Activated T-cell treated with anti-CD3 and anti-CD28 coated beads for 24 hours (primary cell): ENCODE measurements around the gene SPG7.

Source experiments
- DNase-seq: peaks from one replicate; pipeline ENCODE4 v3.0.0-alpha.2; 2020; ENCODE audit warnings: low read depth

Gene SPG7

DNA sequence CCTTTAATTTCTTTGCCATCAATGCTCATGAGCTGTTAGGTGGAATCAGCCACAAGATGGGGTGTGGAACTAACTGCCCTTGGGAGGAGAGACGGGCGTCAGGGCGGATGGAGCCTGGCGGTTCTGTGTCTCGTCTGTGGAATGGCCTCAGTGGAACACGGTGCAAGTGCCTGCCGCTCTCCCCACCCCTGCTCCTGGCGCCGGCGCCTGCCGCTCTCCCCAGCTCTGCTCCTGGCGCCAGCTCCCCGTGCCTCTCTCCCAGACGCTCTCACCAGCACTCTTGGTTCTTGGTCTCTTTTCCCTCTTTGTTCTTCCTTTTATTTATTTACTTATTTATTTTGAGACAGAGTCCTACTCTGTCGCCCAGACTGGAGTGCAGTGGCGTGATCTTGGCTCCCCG, 39.1 kb downstream of the SPG7 start:
- no peak for DNase-seq

DNA sequence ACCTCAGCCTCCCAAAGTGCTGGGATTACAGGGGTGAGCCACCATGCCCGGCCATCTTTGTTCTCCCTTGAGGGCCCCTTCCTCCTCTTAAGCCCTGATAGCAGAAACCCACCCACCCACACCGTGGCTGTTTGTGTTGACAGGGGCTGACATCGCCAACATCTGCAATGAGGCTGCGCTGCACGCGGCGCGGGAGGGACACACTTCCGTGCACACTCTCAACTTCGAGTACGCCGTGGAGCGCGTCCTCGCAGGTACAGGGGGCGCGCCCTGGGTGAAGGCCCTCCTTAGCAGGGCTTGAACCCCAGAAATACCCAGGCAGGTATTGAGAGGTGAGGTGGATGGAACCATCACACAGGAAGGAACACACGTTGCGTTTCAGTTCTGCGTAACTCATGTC, 39.7 kb downstream of the SPG7 start:
- no peak for DNase-seq

DNA sequence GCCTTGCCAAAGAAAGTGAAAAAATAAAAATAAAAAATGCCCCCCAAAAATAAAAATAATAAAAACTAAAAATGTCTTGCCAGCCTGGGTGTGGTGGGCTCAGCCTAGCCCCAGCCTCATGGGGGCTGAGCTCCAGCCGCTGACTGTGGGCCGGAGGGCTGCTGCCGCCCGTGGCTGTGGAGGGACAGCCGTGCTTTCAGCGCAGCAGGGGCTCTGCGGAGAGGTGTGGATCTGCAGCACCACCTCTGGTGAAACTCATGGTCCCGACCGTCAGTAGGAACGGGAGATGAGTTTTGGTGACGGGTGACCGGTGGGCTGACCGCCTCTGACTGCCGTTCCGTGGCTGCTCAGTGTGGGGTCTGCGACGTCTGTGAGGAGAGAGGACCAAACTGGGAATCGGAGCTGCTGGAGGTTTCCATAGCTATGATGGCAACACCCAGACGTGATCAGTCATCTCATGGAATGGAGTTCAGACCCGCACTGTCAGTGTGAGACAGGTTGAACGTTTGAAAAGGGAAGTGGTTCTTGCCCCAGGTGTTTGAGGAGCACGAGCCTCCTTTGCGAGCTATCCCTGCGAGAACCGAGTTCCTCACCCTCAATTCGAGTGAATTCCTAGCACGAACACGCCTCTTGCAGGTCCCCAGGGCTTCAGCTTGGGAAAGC, 40.3 kb downstream of the SPG7 start:
- no peak for DNase-seq

DNA sequence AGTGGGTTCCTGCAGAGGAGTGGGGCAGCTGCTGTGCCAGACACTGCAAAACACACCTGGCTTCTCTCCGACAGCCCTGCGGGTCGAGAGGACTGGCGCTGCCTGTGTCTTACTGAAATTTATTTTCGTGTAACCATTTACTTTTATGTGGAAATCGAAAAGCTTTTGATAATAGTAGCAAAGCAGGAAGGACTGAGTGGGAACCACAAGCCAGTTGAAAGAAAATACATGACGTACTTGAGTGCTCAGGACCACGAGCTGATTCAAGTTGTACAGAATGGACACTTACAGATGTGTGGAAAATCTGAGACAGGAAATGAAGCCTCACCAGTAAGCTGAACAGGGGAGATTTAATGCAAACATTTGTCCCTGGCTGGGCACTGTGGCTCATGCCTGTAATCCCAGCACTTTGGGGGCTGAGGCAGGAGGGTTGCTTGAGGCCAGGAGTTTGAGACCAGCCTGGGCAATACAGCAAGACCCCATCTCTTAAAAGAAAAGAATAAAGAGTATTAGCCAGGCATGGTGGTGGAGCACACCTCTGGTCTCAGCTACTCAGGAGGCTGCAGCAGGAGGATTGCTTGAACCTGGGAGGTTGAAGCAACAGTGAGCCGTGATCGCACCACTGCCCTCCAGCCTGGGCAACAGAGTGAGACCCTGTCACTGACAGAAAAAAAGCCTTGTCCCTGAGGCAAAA, 41.0 kb downstream of the SPG7 start:
- DNase-seq = no peak

DNA sequence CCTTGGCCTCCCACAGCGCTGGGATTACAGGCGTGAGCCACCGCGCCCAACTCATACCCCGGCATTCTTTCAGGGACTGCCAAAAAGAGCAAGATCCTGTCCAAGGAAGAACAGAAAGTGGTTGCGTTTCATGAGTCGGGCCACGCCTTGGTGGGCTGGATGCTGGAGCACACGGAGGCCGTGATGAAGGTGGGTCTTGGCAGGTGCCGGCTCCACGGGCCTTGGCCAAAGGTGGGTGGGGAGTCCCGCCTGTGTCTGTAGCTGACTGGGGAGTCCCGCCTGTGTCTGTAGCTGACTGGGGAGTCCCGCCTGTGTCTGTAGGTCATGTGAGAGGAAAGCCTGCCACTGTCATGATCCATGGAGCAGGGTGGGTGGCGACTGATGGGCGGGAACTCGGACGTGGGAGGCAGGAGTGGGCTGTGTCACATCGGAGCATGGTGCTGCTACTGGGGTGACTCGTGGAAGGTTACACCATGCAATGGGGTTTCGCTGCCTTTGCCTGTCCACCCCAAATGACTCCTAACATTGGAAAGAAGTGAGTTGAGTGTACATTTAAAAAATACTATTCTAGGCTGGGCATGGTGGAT, 42.3 kb downstream of the SPG7 start:
- no peak for DNase-seq

DNA sequence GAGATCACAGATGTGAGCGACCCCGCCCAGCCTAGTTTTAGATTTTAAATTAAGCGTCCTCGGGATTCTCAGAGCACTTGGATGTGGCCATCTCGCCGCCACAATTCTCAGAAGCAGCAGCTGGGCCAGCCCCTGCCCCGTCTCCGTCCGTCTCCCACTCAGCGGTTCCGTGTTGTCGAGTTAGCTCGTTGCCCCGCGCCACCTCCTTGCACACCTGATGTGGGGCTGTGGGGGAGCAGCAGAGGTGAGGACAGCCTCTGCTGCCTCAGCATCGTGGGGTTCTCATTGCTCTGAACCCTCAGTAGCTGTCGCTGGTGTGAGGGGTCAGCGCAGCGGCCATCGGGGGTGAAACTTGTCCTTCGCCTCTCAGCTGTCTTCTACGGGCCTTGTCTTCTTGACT, 44.1 kb downstream of the SPG7 start:
- no peak for DNase-seq

DNA sequence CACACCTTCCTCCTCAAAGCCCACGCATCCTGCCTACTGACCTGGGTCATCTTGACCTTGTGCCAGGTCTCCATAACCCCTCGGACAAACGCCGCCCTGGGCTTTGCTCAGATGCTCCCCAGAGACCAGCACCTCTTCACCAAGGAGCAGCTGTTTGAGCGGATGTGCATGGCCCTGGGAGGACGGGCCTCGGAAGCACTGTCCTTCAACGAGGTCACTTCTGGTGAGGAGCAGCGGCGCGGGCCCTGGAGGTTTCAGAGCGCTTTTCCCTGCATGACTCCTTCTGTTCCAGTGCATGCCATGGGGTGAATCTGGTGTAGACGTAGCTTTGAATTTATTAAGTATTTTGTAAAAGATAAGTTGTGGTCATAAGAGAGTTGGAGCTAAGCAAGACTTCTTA, 44.7 kb downstream of the SPG7 start:
- no peak for DNase-seq

DNA sequence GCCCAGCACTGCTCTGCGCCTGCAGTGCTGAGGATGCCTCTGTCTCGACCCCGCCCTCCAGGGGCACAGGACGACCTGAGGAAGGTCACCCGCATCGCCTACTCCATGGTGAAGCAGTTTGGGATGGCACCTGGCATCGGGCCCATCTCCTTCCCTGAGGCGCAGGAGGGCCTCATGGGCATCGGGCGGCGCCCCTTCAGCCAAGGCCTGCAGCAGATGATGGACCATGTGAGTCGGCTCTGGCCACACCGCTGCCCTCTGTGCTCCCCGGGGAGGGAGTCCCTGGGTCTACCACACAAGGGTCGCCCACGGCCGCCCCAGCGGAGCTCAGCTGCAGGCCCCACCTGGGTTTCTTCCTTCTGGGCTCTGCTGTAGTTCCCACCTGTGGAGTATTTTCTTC, 45.5 kb downstream of the SPG7 start:
- DNase-seq = no peak

DNA sequence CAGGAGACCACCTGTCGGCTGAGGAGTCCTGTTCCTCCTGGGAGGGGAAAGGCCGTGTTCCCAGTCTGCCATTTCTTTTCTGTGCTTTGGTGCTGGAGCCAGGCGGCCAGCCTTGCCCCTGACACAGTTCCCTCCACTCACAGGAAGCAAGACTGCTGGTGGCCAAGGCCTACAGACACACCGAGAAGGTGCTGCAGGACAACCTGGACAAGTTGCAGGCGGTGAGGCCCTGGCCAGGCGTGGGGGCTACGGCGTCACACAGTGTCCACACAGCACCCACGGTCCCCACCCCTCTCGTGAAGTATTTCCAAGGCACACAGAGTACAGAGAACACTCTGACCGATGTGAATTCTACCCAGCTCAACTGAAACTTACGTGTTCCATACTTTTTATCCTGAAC, 46.1 kb downstream of the SPG7 start:
- no peak for DNase-seq

DNA sequence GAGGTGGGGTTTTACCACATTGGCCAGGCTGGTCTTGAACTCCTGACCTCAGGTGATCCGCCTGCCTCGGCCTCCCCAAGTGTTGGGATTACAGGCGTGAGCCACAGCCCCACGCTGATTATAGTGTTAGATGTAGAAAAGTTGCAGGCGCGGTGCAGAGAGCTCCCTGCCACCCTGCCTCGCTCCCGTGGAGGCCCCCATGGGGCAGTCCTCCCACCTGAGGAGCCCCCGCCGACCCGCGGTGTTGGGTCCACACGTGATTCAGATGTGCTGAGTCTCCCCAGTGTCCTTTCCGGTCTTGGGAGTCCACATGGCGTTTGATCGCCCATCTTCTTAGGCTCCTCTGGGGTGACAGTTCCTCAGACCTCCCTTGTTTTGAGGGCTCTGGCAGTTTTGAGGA, 47.1 kb downstream of the SPG7 start:
- DNase-seq = no peak

DNA sequence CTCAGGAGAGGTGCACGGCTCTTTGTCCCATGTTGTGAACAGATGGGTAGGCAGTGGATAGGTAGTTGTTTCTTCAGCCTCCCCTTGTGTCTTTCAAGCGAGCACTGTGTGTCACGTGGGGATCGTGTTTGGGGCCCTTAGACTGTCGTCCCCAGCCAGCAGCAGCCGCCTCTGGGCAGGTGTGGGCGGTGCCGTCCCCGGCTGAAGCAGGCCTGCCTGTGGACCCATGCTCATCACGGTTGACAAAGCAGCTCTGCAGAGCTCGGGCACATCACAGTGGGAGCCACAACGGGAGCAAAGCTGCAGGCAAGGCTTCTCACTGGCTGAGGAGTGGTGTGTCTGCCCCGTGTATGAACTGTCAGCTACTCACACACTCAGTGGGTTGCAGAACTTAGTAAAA, 47.6 kb downstream of the SPG7 start:
- DNase-seq = no peak

DNA sequence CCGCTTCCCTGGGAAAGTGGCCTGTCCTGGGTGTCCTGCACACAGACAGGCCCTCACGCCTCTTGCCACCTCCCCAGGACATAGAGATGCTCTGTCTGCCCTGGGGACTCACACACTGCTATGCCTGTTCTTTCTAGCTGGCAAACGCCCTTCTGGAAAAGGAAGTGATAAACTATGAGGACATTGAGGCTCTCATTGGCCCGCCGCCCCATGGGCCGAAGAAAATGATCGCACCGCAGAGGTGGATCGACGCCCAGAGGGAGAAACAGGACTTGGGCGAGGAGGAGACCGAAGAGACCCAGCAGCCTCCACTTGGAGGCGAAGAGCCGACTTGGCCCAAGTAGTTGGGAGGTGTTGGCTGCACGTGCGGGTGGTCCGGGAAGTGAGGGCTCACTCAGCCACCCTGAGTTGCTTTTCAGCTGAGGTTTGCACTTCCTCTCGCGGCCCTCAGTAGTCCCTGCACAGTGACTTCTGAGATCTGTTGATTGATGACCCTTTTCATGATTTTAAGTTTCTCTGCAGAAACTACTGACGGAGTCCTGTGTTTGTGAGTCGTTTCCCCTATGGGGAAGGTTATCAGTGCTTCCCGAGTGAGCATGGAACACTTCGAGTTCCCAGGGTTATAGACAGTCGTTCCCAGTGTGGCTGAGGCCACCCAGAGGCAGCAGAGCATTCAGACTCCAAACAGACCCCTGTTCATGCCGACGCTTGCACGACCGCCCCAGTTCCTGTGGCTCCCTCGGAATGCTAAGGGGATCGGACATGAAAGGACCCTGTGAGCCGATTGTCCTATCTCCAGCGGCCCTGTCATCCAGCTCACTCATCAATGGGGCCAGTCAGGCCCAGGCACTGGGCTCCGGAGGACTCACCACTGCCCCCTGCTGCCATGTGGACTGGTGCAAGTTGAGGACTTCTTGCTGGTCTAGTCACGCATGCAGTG, 48.8 kb downstream of the SPG7 start:
- DNase-seq = peak; percentile 76

DNA sequence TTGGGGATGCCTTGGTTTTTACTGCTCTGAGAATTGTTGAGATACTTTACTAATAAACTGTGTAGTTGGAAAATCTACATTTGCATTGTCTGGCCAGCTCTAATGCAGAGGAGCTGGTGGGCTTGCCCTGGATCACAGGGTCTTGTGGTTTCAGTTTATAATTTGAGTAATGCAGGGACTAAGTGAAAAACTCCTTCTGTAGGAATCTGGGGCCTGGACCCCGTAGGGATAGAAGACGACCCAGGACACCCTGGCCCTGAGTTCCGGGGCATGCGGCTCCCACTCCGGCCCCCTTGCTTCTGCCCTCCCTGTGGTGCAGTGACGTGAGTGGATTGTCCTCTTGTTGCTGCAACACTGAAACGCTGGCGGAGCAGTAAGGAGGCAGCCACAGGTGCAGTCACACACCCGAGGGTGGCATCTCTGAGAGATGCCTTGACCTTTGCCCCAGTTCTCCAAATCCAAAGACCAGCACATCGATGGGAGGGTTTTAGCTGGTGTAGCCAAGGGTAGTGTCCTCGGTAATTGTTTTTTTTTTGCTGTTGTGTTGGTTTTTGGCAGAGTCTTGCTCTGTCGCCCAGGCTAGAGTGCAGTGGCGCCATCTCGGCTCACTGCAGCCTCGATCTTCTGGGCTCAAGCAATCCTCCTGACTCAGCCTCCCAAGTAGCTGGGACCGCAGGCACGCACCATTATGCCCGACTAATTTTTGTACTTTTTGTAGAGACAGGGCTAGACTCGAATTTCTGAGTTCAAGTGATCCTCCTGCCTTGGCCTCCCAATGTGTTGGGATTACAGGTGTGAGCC, 49.7 kb downstream of the SPG7 start:
- DNase-seq = no peak

DNA sequence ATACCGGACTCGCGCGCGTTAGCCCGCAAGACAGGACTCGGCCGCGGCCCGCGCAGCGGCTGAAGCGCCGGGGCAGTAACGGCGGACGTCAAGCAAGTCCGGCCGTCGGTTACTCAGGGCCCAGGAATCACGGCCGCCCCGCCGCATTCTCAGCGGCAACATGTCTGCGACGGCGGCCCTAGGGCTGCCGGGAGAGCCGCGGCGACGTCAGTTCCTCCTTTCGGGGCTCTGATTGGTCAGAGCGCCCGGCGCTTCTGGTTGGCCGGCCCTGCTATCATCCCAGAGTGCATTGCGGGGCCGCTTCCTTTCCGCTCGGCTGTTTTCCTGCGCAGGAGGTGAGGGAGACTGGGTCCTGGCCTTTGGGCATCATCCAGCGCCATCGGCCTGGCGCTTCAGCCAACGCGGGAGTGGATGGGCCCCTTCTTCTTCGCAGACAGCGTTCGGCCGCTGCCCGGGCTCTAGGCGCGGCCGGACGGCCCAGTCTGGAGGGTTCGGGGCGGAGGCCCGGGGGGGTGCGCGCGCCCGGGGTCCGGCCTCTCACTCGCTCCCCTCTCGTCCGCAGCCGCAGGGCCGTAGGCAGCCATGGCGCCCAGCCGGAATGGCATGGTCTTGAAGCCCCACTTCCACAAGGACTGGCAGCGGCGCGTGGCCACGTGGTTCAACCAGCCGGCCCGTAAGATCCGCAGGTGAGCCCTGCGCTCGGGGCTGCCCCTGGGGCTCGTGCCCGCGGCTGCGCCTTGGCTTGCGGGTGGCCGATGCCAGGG, 52.4 kb downstream of the SPG7 start, which contains the start of gene RPL13:
Gene RPL13, plus strand, starts transcription at position 305 of the 764 bp plus-strand sequence. Its CDS starts 278 bp downstream, at position 583.
- peak; percentile 89 for DNase-seq

DNA sequence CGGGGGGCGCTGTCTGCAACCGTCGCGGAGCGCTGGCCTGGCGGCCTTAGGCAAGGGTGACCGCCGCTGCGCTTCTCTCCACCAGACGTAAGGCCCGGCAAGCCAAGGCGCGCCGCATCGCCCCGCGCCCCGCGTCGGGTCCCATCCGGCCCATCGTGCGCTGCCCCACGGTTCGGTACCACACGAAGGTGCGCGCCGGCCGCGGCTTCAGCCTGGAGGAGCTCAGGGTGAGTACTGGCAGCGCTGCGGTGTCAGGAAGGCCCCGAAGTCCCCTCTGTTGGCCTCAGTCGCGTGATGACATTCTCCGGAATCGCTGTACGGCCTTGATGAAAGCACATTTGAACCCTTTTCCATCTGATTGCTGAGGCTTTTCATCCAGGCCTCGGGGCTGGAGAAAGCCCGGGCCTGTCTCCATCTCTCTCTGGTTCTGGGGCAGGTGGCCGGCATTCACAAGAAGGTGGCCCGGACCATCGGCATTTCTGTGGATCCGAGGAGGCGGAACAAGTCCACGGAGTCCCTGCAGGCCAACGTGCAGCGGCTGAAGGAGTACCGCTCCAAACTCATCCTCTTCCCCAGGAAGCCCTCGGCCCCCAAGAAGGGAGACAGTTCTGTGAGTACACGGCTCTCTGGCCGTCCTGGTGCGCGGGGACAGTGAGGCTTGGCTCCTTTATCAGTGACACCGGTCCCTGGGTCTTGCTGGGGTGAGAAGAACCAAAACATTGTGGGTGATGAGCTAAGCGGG, 53.1 kb downstream of the SPG7 start:
- no peak for DNase-seq

DNA sequence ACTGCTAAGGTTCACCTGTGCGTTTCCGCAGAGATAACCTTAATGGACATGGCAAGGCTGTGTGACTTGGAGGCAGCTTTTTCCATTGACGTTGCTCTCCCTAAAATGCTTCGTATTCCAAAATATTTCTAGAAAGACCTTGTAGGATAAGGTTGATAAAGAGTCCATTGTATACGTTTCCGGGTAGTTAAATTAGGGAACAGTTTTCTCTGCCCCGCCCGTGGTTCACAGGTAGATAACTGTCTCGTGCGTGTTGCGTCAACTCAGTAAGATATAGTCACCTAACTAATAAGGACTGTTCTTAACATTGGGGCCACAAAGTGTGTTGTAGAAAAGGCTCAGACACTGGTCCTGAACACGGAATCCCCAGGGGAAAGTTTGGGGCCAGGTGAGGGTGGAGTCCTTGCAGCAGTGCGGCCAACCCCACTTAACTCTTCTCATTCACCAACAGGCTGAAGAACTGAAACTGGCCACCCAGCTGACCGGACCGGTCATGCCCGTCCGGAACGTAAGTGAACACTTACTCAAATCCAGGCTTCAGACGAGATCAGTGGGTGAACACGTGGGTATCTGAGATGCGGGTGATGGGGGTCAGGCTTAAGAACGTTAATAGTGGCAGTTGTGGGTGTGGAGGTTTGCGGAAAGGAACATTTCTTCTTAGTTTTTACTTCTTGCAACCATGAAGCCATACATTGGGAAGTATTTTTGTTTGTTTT, 53.8 kb downstream of the SPG7 start:
- no peak for DNase-seq

DNA sequence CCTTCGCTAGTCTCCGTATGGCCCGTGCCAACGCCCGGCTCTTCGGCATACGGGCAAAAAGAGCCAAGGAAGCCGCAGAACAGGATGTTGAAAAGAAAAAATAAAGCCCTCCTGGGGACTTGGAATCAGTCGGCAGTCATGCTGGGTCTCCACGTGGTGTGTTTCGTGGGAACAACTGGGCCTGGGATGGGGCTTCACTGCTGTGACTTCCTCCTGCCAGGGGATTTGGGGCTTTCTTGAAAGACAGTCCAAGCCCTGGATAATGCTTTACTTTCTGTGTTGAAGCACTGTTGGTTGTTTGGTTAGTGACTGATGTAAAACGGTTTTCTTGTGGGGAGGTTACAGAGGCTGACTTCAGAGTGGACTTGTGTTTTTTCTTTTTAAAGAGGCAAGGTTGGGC, 54.7 kb downstream of the SPG7 start:
- DNase-seq = no peak

DNA sequence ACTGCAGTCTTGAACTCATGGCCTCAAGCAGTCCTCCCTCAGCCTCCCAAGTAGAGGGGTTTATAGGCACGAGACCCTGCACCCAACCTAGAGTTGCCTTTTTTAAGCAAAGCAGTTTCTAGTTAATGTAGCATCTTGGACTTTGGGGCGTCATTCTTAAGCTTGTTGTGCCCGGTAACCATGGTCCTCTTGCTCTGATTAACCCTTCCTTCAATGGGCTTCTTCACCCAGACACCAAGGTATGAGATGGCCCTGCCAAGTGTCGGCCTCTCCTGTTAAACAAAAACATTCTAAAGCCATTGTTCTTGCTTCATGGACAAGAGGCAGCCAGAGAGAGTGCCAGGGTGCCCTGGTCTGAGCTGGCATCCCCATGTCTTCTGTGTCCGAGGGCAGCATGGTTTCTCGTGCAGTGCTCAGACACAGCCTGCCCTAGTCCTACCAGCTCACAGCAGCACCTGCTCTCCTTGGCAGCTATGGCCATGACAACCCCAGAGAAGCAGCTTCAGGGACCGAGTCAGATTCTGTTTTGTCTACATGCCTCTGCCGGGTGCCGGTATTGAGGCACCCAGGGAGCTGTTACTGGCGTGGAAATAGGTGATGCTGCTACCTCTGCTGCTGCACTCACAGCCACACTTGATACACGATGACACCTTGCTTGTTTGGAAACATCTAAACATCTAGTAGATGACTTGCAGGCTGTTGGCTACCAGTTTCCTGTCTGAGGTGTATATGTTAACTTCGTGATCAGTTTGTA, 55.6 kb downstream of the SPG7 start:
- no peak for DNase-seq
